K562 (cell line): ENCODE results near the gene ABCA7. TPM values are rescaled to one million over a fixed set of nuclear protein-coding genes. Genes with fewer than 3 reads are reported as not detected.
A peak's percentile ranks its signal among the peaks of the same experiment; 100 is the strongest.

Source experiments
- C11orf30 ChIP-seq: fragments of 450-650 bp; IDR thresholded peaks from 2 replicates; pipeline ENCODE4 v1.6.1; 2016; ENCODE audit warnings: low read depth, mild to moderate bottlenecking
- CGGBP1 ChIP-seq: fragments of 250-450 bp; sonication (Bioruptor Pico); IDR thresholded peaks from 2 replicates; pipeline ENCODE4 v1.9.0; 2021; ENCODE audit warnings: mild to moderate bottlenecking
- HNRNPUL1 ChIP-seq: fragments of 200-400 bp; formaldehyde crosslinking; IDR thresholded peaks from 2 replicates; pipeline ENCODE4 v1.6.1; 2017; ENCODE audit warnings: low read length
- ILF3 ChIP-seq: fragments of 450-650 bp; IDR thresholded peaks from 2 replicates; pipeline ENCODE4 v1.6.1; 2018; ENCODE audit warnings: antibody characterized with exemption, mild to moderate bottlenecking, moderate library complexity, borderline replicate concordance
- KLF1 ChIP-seq: fragments of 450-650 bp; IDR thresholded peaks from 2 replicates; pipeline ENCODE4 v1.6.1; 2016; ENCODE audit warnings: missing genetic modification characterization, missing compliant biosample characterization
- MBD2 ChIP-seq: sonication (generic); IDR thresholded peaks from 2 replicates; pipeline ENCODE4 v1.6.1; 2016; ENCODE audit warnings: low read depth, borderline replicate concordance
- MCM5 ChIP-seq: fragments of 450-650 bp; IDR thresholded peaks from 2 replicates; pipeline ENCODE4 v1.6.1; 2016; ENCODE audit warnings: low read depth
- MXI1 ChIP-seq: IDR thresholded peaks from 2 replicates; pipeline ENCODE4 v1.6.1; 2011; ENCODE audit warnings: low read depth, mild to moderate bottlenecking, improper control_type of control experiment, low read length
- NBN ChIP-seq: fragments of 450-650 bp; IDR thresholded peaks from 2 replicates; pipeline ENCODE4 v1.6.1; 2016; ENCODE audit warnings: low read depth, mild to moderate bottlenecking
- NCOA1 ChIP-seq: fragments of 450-650 bp; IDR thresholded peaks from 2 replicates; pipeline ENCODE4 v1.6.1; 2016; ENCODE audit warnings: low read depth
- NRF1 ChIP-seq, 2 experiments: fragments of 450-650 bp; IDR thresholded peaks in 1 of 2; conservative IDR thresholded peaks in 1 of 2; 2 replicates each; pipeline ENCODE4 v1.6.1; 2014; ENCODE audit warnings: mild to moderate bottlenecking in 2 of 2
- POLR2A ChIP-seq: fragments of 450-650 bp; conservative IDR thresholded peaks from 2 replicates; pipeline ENCODE4 v1.6.1; 2016
- TFE3 ChIP-seq: fragments of 450-650 bp; formaldehyde crosslinking; IDR thresholded peaks from 2 replicates; pipeline ENCODE4 v1.4.0; 2020; ENCODE audit warnings: mild to moderate bottlenecking, mixed read lengths
- ZNF140 ChIP-seq: fragments of 250-450 bp; sonication (Bioruptor Pico); IDR thresholded peaks from 2 replicates; pipeline ENCODE4 v1.8.0; 2021; ENCODE audit warnings: moderate library complexity, mild to moderate bottlenecking, inconsistent platforms
- ZNF507 ChIP-seq: conservative IDR thresholded peaks from 2 replicates; pipeline ENCODE4 v1.6.1; 2017; ENCODE audit warnings: missing genetic modification characterization, missing compliant biosample characterization
- ZNF668 ChIP-seq: fragments of 250-450 bp; sonication (Bioruptor Pico); IDR thresholded peaks from 2 replicates; pipeline ENCODE4 v1.8.0; 2022; ENCODE audit warnings: mild to moderate bottlenecking, inconsistent platforms
- ZZZ3 ChIP-seq: fragments of 450-650 bp; IDR thresholded peaks from 2 replicates; pipeline ENCODE4 v1.6.1; 2016; ENCODE audit warnings: antibody characterized with exemption, mild to moderate bottlenecking, moderate library complexity
- polyA plus RNA-seq, 8 experiments: library from polyadenylated mRNA; depleted of rRNA in 4 of 8; stranded (reverse) in 5 of 8; unstranded in 3 of 8; fragments of >200 nt; fragmentation: Nextera tagmentation in 2 of 8; fragmentation: Illumina TruSeq in 1 of 8; extraction: Ambion mirVana in 2 of 8; extraction: Trizol in 1 of 8; gene quantifications; 2 replicates each; pipeline versions ENCODE4 v1.2.1 to v1.2.3, GENCODE V29; 2011 to 2014; ENCODE audit warnings: inconsistent platforms in 1 of 8, missing spikeins in 1 of 8
- total RNA-seq, 7 experiments: library from RNA; depleted of rRNA in 6 of 7; stranded (reverse); fragments of >200 nt in 6 of 7; fragmentation: Illumina TruSeq in 2 of 7; extraction: Trizol in 2 of 7; gene quantifications; 2 replicates each; pipeline versions ENCODE4 v1.2.1 to v1.2.3, GENCODE V29; 2011 to 2021; ENCODE audit warnings: low replicate concordance in 1 of 7
- TF ChIP-seq, protein P1 (sequence below): sonication (generic); formaldehyde crosslinking; IDR thresholded peaks from 2 replicates; pipeline ENCODE4 v1.8.0; 2022; ENCODE audit warnings: missing genetic modification reagents, mild to moderate bottlenecking, moderate library complexity, borderline replicate concordance
- TF ChIP-seq, protein P2 (sequence below): fragments of 250-450 bp; sonication (Bioruptor Pico); IDR thresholded peaks from 2 replicates; pipeline ENCODE4 v1.5.0; 2021; ENCODE audit warnings: mild to moderate bottlenecking, moderate library complexity
- TF ChIP-seq, protein P3 (sequence below): IDR thresholded peaks from 3 replicates; pipeline ENCODE4 v1.6.1; 2011; ENCODE audit warnings: borderline replicate concordance, mild to moderate bottlenecking, moderate library complexity; ENCODE audit not compliant: insufficient read length; ENCODE audit errors: extremely low read depth

The ABCA7 gene
- total and polyA plus RNA-seq, 9 of the 15 experiments (the other 6 are each of a cell fraction or from before 2014, with no cell fraction given) = 2.3 to 96.1 (median 31.2) TPM

GRCh38 chr19:1039646-1040475 lies at the start of gene ABCA7 (continued):
- no peak for TF ChIP-seq ILF3
- TF ChIP-seq HNRNPUL1 = no peak
- TF ChIP-seq, protein P1, sequence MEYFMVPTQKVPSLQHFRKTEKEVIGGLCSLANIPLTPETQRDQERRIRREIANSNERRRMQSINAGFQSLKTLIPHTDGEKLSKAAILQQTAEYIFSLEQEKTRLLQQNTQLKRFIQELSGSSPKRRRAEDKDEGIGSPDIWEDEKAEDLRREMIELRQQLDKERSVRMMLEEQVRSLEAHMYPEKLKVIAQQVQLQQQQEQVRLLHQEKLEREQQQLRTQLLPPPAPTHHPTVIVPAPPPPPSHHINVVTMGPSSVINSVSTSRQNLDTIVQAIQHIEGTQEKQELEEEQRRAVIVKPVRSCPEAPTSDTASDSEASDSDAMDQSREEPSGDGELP (CRISPR knock-in tag) = peak; percentile 77; the same call in 1 of the 2 replicates
- no peak for TF ChIP-seq NBN
- no peak for TF ChIP-seq MCM5
- TF ChIP-seq TFE3 (CRISPR knock-in tag) = no peak
- no peak for TF ChIP-seq ZZZ3
- TF ChIP-seq, protein P2, sequence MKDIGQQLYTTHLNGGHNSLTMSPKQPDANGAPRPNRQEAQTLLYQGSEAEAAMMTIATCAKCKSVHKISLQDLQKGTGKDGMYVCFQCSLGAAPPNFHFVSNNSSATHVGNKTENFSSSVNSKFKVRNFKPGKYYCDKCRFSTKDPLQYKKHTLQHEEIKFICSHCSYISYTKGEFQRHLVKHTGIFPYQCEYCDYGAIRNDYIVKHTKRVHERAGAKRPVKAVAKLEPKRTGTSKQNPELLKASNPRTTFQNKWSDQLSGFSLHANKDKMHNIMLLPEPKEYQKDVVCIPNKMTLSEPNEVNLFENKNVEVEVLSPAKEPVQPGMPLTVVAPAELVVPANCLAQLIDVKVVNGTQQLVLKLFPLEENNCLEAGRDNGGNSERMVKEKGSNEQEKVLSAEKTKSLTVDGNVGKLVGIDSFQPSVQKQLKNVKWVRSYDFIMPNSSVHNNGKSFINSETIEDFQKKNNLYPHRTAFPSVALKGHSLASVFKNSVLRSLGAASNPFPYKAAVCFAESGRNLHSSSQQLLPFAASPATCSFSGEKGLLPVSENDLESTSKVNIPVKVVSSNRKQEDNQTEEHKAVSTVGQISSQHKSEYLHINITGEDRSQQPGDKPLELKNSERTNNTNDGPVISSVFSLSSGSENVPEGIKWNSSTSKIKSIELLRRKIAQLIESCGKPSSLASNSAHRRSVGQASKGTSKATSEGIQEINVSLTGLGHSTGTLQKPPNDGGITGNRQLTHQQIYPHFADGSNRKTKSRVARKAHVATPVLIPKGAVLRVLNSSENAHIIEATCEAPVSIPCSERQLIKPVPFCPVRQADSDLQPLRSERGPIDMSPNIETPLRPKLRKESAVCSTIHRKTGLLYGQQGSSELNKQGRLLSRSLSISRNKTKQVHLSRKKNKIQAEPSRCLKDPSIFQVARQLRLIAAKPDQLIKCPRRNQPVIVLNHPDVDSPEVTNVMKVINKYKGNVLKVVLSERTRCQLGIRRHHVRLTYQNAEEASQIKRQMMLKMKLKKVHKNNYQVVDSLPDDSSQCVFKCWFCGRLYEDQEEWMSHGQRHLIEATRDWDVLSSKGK (CRISPR knock-in tag) = no peak
- TF ChIP-seq, protein P3, sequence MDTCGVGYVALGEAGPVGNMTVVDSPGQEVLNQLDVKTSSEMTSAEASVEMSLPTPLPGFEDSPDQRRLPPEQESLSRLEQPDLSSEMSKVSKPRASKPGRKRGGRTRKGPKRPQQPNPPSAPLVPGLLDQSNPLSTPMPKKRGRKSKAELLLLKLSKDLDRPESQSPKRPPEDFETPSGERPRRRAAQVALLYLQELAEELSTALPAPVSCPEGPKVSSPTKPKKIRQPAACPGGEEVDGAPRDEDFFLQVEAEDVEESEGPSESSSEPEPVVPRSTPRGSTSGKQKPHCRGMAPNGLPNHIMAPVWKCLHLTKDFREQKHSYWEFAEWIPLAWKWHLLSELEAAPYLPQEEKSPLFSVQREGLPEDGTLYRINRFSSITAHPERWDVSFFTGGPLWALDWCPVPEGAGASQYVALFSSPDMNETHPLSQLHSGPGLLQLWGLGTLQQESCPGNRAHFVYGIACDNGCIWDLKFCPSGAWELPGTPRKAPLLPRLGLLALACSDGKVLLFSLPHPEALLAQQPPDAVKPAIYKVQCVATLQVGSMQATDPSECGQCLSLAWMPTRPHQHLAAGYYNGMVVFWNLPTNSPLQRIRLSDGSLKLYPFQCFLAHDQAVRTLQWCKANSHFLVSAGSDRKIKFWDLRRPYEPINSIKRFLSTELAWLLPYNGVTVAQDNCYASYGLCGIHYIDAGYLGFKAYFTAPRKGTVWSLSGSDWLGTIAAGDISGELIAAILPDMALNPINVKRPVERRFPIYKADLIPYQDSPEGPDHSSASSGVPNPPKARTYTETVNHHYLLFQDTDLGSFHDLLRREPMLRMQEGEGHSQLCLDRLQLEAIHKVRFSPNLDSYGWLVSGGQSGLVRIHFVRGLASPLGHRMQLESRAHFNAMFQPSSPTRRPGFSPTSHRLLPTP = no peak
- TF ChIP-seq ZNF668 (CRISPR knock-in tag) = no peak
- 0 out of 2 replicates have a peak, but pooled peaks have one; percentile 18 for TF ChIP-seq MXI1
- peak; percentile 97 to 98 for TF ChIP-seq NRF1 (conservative IDR thresholded peaks at IDR 0.05 in 1 of 2, IDR thresholded peaks at IDR 0.05 in 1 of 2)
- no peak for TF ChIP-seq NCOA1
- TF ChIP-seq KLF1 = peak; percentile 70; the same call in 1 of the 2 replicates
- TF ChIP-seq CGGBP1 = no peak
- no peak for TF ChIP-seq ZNF140
- no peak for TF ChIP-seq ZNF507 (tag)
- TF ChIP-seq C11orf30 = no peak
- peak; percentile 67 for TF ChIP-seq POLR2A
- peak; percentile 91 for TF ChIP-seq MBD2
